ENCODE results near the gene ZNF423. TPM values are rescaled to one million over a fixed set of nuclear protein-coding genes. Genes with fewer than 3 reads are reported as not detected.
A peak's percentile ranks its signal among the peaks of the same experiment; 100 is the strongest.

Gene ZNF423
- polyA plus RNA-seq, 1 of the 3 experiments (the other 2 are of a cell fraction): 1.2 TPM

DNA sequence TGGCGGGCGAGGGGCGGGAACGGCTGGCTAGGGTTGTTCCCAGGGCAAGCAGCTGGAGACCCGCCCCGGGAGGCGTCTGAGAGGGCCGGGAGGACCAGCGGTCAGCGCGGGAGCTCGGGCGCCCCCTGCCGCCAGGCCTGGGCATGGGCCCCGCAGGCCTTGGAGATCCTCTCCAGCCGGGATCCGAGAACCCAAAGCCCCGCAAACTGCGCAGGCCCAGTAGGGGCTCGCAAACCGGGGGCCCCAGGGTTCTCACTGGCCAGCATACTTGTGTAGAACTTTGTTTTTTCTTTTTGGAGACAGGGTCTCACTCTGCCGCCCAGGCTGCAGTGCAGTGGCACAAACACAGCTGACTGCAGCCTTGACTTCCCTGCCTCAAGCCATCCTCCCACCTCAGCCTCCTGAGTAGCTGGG, 20.8 kb upstream of the ZNF423 start:
- no peaks in the 10 kb centered on the region for H3F3A ChIP-seq (replicated peaks; ENCODE audit: insufficient read depth)
- no peaks in the 10 kb centered on the region for H3K9me3 ChIP-seq
- DNase-seq: peak; percentile 92
- no peaks in the 10 kb centered on the region; the same call in none of the 2 replicates for H3K27me3 ChIP-seq (ENCODE audit: insufficient read depth)
- H2AFZ ChIP-seq (ENCODE audit: low read depth): no peak overlapping the region
- peak overlapping the region in 1 of 2 experiments; percentile 51; a peak in 1 of 4 replicates for H3K4me3 ChIP-seq (ENCODE audit: low read depth in 2 of 2, low read length in 1 of 2)
- no peak overlapping the region for H3K4me2 ChIP-seq
- H3K79me2 ChIP-seq (ENCODE audit: insufficient read depth): no peaks in the 10 kb centered on the region
- H3K36me3 ChIP-seq (replicated peaks in 1 of 2; ENCODE audit: control insufficient read depth in 1 of 2, insufficient read depth in 2 of 2, low read length in 1 of 2): no peaks in the 10 kb centered on the region
- H3K27ac ChIP-seq (ENCODE audit: low read depth in 2 of 2, low read length in 1 of 2): no peak overlapping the region
- peak; percentile 43 for TF ChIP-seq RAD21 (IDR thresholded peaks at IDR 0.05; ENCODE audit: low read length)
- TF ChIP-seq SMC3 (IDR thresholded peaks at IDR 0.05; ENCODE audit: low read depth, low read length): peak; percentile 41
- TF ChIP-seq, protein P1, sequence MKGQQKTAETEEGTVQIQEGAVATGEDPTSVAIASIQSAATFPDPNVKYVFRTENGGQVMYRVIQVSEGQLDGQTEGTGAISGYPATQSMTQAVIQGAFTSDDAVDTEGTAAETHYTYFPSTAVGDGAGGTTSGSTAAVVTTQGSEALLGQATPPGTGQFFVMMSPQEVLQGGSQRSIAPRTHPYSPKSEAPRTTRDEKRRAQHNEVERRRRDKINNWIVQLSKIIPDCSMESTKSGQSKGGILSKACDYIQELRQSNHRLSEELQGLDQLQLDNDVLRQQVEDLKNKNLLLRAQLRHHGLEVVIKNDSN (IDR thresholded peaks at IDR 0.05; ENCODE audit: borderline replicate concordance, low read depth): no peak
- TF ChIP-seq, protein P2, sequence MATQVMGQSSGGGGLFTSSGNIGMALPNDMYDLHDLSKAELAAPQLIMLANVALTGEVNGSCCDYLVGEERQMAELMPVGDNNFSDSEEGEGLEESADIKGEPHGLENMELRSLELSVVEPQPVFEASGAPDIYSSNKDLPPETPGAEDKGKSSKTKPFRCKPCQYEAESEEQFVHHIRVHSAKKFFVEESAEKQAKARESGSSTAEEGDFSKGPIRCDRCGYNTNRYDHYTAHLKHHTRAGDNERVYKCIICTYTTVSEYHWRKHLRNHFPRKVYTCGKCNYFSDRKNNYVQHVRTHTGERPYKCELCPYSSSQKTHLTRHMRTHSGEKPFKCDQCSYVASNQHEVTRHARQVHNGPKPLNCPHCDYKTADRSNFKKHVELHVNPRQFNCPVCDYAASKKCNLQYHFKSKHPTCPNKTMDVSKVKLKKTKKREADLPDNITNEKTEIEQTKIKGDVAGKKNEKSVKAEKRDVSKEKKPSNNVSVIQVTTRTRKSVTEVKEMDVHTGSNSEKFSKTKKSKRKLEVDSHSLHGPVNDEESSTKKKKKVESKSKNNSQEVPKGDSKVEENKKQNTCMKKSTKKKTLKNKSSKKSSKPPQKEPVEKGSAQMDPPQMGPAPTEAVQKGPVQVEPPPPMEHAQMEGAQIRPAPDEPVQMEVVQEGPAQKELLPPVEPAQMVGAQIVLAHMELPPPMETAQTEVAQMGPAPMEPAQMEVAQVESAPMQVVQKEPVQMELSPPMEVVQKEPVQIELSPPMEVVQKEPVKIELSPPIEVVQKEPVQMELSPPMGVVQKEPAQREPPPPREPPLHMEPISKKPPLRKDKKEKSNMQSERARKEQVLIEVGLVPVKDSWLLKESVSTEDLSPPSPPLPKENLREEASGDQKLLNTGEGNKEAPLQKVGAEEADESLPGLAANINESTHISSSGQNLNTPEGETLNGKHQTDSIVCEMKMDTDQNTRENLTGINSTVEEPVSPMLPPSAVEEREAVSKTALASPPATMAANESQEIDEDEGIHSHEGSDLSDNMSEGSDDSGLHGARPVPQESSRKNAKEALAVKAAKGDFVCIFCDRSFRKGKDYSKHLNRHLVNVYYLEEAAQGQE (IDR thresholded peaks at IDR 0.05; ENCODE audit: low read depth, low read length): no peak
- no peak for TF ChIP-seq POLR2AphosphoS5 (IDR thresholded peaks at IDR 0.05; ENCODE audit: low read depth, low read length)
- no peak for TF ChIP-seq JUND (IDR thresholded peaks at IDR 0.05)
- no peak for TF ChIP-seq ELF1 (IDR thresholded peaks at IDR 0.05)
- no peak for TF ChIP-seq GABPA (IDR thresholded peaks at IDR 0.05; ENCODE audit: low read depth)
- TF ChIP-seq TEAD4 (IDR thresholded peaks at IDR 0.05; ENCODE audit: borderline replicate concordance, insufficient read depth): no peak
- TF ChIP-seq, protein P3, sequence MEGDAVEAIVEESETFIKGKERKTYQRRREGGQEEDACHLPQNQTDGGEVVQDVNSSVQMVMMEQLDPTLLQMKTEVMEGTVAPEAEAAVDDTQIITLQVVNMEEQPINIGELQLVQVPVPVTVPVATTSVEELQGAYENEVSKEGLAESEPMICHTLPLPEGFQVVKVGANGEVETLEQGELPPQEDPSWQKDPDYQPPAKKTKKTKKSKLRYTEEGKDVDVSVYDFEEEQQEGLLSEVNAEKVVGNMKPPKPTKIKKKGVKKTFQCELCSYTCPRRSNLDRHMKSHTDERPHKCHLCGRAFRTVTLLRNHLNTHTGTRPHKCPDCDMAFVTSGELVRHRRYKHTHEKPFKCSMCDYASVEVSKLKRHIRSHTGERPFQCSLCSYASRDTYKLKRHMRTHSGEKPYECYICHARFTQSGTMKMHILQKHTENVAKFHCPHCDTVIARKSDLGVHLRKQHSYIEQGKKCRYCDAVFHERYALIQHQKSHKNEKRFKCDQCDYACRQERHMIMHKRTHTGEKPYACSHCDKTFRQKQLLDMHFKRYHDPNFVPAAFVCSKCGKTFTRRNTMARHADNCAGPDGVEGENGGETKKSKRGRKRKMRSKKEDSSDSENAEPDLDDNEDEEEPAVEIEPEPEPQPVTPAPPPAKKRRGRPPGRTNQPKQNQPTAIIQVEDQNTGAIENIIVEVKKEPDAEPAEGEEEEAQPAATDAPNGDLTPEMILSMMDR (IDR thresholded peaks at IDR 0.05): peak; percentile 64
- no peak for TF ChIP-seq FOXJ3 (CRISPR knock-in tag; IDR thresholded peaks at IDR 0.05)
- H4K20me1 ChIP-seq (ENCODE audit: insufficient read depth): no peaks in the 10 kb centered on the region
- H3K4me1 ChIP-seq (ENCODE audit: control insufficient read depth in 1 of 2, insufficient read depth in 2 of 2, low read depth in 1 of 2, low read length in 1 of 2): no peaks in the 10 kb centered on the region
- ChIA-PET CTCF (interaction anchor here (0.6 to 4.7 kb wide), 19 partner anchors 11 to 469 kb away, joined by 3 to 52 read pairs (median 5); no protein-coding TSS in a partner anchor), POLR2A (interaction anchor here (0.5 kb wide), 1 partner anchor 33 kb away, joined by 3 read pairs; no protein-coding TSS in a partner anchor)
- WGBS (ENCODE audit: low lambda C conversion rate): 50% methylated on average over 13 of the region's 22 CpGs
- no peaks in the 10 kb centered on the region for H3K9me2 ChIP-seq
- H3K9ac ChIP-seq: no peak overlapping the region
